ENCODE results near the gene PAQR9.

Gene PAQR9

DNA sequence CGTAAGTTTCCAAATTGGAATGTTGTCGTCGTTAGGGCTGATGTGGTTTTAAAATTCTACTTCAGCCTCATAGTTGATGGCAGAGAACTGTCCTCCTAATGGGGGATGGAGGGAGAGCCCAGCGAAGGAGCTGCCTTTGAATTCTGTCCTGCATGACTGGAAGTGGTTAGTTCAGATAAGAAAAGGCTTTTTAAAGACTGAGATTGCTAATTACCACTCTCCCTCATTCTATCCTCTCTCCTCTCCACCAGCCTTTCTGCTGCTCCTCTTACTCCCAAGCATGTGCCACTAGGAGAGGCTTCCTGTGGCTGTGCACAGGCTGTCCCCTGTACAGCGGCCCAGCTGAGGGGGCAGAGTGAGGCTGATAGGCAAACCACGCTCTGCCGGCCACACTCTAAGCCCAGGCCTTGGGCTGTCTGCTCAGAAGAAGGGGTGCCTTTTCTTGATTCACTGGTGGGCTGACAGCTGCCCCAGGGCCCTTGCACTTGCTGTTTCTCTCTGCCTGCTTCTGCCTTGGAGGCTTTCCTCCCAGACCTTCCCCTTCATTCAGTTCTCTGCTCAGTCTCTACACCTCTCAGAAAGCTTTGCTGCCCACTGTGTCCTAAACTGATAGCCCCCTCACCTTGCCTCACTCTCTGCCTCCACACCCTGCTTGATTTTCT is 8.7 kb upstream of the PAQR9 start:
- no peak overlapping the region for H3K4me3 ChIP-seq (ENCODE audit: low read length)
- no peak for TF ChIP-seq ZNF274 (IDR thresholded peaks at IDR 0.05; ENCODE audit: low read depth, low read length)

- H3K4me3 ChIP-seq (ENCODE audit: low read length), result no peak overlapping the region
- TF ChIP-seq ZNF274 (IDR thresholded peaks at IDR 0.05; ENCODE audit: low read depth, low read length), result no peak
Observed at GRCh38 chr3:142971431-142971830, 8.0 kb upstream of the PAQR9 start.

- TF ChIP-seq ZNF274 (IDR thresholded peaks at IDR 0.05; ENCODE audit: low read depth, low read length), result no peak
- H3K4me3 ChIP-seq (ENCODE audit: low read length), result no peak overlapping the region
Observed at GRCh38 chr3:142968319-142969025, 5.0 kb upstream of the PAQR9 start.

- TF ChIP-seq ZNF274 (IDR thresholded peaks at IDR 0.05; ENCODE audit: low read depth, low read length), result no peak
- H3K4me3 ChIP-seq (ENCODE audit: low read length), result no peak overlapping the region
Observed at GRCh38 chr3:142966808-142967207, 3.3 kb upstream of the PAQR9 start.

GRCh38 chr3:142965581-142965980 is 2.1 kb upstream of the PAQR9 start:
- TF ChIP-seq ZNF274 (IDR thresholded peaks at IDR 0.05; ENCODE audit: low read depth, low read length), result no peak

DNA sequence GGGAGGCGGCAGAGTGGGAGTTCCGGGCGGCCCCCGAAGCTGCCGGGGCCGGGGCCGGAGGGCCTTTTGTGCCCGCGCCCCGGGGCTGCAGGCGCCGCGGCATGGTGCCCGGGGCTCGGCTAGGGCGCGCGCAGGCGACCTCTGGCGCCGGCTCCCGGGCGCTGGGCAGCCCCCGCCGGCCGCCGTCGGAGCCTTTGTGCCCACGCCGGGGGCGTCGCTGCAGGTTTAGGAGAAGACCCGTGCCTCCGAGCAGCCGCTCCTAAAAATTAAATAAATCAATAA is 299 bp downstream of the PAQR9 start:
- peak overlapping the region; percentile 53; the same call in 1 of the 2 replicates for H3K4me3 ChIP-seq (ENCODE audit: low read length)
- TF ChIP-seq ZNF274 (IDR thresholded peaks at IDR 0.05; ENCODE audit: low read depth, low read length), result no peak

More at GRCh38 chr3:142965581-142965980, 2.1 kb upstream of the PAQR9 start:
- no peak overlapping the region for H3K4me3 ChIP-seq (ENCODE audit: low read length)

- no peak overlapping the region; the same call in 1 of the 2 replicates for H3K4me3 ChIP-seq (ENCODE audit: low read length)
- no peak for TF ChIP-seq ZNF274 (IDR thresholded peaks at IDR 0.05; ENCODE audit: low read depth, low read length)
Observed at GRCh38 chr3:142962520-142963233, 797 bp downstream of the PAQR9 start.

GRCh38 chr3:142962175-142962519 is 1.3 kb downstream of the PAQR9 start:
- no peak for TF ChIP-seq ZNF274 (IDR thresholded peaks at IDR 0.05; ENCODE audit: low read depth, low read length)

DNA sequence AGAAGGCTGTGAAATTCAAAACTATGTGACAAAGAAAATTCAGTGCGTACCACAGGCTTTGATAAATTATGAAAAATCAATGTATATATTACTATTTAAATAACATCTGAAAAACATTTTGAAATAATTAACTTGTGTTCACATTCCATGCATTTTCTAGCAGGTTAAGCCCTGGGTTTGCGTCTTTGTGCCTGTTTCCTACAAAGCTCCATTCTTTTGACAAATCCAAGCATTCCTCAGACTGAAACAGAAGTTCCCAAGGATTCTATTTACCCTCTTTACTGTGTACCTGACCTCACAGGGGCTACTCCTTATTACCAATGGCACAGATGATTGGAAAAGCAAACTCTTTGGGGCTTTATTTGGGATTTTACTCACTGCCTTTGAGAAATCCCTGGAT is 1.9 kb downstream of the PAQR9 start:
- TF ChIP-seq ZNF274 (IDR thresholded peaks at IDR 0.05; ENCODE audit: low read depth, low read length), result no peak
- H3K4me3 ChIP-seq (ENCODE audit: low read length), result no peak overlapping the region

More at GRCh38 chr3:142962175-142962519, 1.3 kb downstream of the PAQR9 start:
- H3K4me3 ChIP-seq (ENCODE audit: low read length), result no peak overlapping the region

- TF ChIP-seq ZNF274 (IDR thresholded peaks at IDR 0.05; ENCODE audit: low read depth, low read length), result no peak
- no peak overlapping the region for H3K4me3 ChIP-seq (ENCODE audit: low read length)
Observed at GRCh38 chr3:142960322-142960850, 3.1 kb downstream of the PAQR9 start.

DNA sequence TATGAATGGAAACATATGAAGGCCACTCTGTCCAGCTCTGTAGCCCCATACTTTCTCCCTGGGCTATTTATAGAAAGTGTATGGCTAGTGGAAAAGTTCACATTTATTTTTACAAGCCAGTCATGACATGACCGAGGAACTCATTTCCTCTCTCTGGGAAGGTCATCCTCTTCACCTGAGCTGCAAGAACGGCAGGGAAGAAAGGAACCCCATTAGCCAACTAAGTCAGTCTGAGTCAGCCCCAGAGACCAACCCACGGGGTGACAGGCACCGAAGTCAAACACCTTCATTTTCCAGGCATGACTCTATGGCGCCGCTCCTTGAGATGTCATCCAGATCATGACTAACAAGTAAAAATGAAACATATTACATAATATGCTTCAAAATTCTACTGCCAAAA is 4.8 kb downstream of the PAQR9 start:
- no peak for TF ChIP-seq ZNF274 (IDR thresholded peaks at IDR 0.05; ENCODE audit: low read depth, low read length)
- no peak overlapping the region for H3K4me3 ChIP-seq (ENCODE audit: low read length)

DNA sequence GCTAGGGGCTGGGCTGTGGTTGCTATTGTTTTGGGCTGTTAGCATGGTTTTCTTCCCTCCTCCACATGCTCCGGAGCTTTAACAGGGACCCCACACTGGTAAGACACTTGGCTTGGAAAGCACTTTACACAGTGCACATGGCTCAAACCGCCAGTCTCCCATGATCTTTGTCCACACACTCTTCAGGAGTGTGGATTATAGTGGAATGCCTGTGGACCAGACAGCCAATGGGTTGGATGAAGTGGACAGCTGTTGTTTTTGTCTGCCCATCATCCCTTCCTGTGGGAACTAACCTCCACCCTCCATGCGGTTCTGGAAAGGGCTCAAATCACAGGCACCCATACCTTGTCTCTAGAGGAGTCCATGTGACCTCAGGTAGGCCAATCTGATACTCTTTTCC is 10.0 kb downstream of the PAQR9 start:
- no peak for TF ChIP-seq ZNF274 (IDR thresholded peaks at IDR 0.05; ENCODE audit: low read depth, low read length)
- no peak overlapping the region for H3K4me3 ChIP-seq (ENCODE audit: low read length)

GRCh38 chr3:142952272-142953193 is 10.9 kb downstream of the PAQR9 start:
- TF ChIP-seq ZNF274 (IDR thresholded peaks at IDR 0.05; ENCODE audit: low read depth, low read length), result no peak
- no peak overlapping the region for H3K4me3 ChIP-seq (ENCODE audit: low read length)

DNA sequence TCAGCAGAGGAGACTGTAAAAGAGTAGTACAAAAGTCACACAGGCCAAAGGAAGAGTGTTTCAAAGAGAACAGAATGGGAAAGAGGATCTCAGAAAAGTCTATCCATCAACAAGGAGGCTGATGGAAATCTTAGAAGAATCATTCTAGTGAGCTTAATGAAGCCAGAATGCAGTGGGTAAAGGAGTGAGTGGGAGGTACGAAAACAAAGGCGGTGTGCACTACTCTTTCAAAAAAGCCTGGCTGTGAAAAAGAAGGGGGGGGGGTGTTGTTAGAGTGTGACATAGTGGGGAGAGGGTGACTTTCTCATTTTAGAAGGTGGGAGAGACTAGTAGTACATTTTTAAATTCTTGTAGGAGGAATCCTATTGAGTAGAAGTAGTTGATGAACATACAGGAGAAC is 11.7 kb downstream of the PAQR9 start:
- no peak overlapping the region for H3K4me3 ChIP-seq (ENCODE audit: low read length)
- no peak for TF ChIP-seq ZNF274 (IDR thresholded peaks at IDR 0.05; ENCODE audit: low read depth, low read length)

All from GM08714 (cell line).